Neural cell (in vitro differentiated cells): ENCODE data around the gene CXCL17.

Experiments
- EP300 ChIP-seq: fragments of 450-650 bp; conservative IDR thresholded peaks from 2 replicates; pipeline ENCODE4 v1.6.1; 2014; ENCODE audit warnings: antibody characterized with exemption, mild to moderate bottlenecking, moderate library complexity; ENCODE audit not compliant: poor library complexity, severe bottlenecking
- POLR2AphosphoS5 ChIP-seq: IDR thresholded peaks from 2 replicates; pipeline ENCODE4 v1.6.1; 2012
- RAD21 ChIP-seq: fragments of 450-650 bp; conservative IDR thresholded peaks from 2 replicates; pipeline ENCODE4 v1.6.1; 2014; ENCODE audit warnings: antibody characterized with exemption, mild to moderate bottlenecking, moderate library complexity
- REST ChIP-seq: IDR thresholded peaks from 2 replicates; pipeline ENCODE4 v1.6.1; 2012; ENCODE audit warnings: borderline replicate concordance
- SMC3 ChIP-seq: fragments of 450-650 bp; conservative IDR thresholded peaks from 2 replicates; pipeline ENCODE4 v1.6.1; 2014; ENCODE audit warnings: antibody characterized with exemption, mild to moderate bottlenecking, moderate library complexity; ENCODE audit not compliant: poor library complexity
- TAF1 ChIP-seq: IDR thresholded peaks from 2 replicates; pipeline ENCODE4 v1.6.1; 2012; ENCODE audit warnings: low read depth
- TF ChIP-seq, protein P1 (sequence below): fragments of 450-650 bp; IDR thresholded peaks from 2 replicates; pipeline ENCODE4 v1.5.1; 2014; ENCODE audit warnings: antibody characterized with exemption, mild to moderate bottlenecking, moderate library complexity; ENCODE audit not compliant: poor library complexity, severe bottlenecking

DNA sequence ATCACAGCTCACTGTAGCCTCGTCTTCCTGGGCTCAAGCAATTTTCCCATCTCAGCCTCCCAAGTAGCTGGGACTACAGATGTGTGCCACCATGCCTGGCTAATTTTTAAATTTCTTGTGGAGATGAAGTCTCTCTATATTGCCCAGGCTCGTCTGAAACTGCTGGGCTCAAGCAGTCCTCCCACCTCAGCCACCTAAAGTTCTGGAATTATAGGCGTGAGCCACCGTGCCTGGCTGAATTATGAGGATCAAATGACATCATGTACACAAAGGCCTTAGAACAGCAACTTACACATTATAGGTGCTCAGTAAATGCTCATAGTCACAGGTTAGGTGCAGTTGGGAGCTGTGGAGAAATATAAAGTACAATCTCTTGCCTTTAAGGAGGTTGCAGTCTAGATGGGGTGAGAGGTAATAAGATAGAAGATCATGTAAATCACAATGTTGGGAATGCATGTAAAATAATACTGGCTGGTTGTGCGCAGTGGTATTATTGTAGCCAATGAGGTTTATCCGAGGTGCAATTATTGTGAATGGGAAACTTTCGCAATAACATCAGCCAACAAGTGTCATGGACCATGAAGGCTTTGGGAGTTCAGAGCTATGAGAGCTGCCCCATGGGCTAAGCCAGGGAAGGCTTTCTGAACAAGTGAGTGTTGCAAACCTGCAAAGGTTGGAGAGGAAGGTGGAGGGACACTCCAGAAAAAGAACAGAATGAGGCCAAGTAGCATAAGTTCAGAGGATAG lies 29.8 kb upstream of the CXCL17 start:
- TF ChIP-seq RAD21 (no peak), TAF1 (no peak), REST (no peak), SMC3 (no peak), EP300 (no peak), POLR2AphosphoS5 (no peak)
- TF ChIP-seq, protein P1, sequence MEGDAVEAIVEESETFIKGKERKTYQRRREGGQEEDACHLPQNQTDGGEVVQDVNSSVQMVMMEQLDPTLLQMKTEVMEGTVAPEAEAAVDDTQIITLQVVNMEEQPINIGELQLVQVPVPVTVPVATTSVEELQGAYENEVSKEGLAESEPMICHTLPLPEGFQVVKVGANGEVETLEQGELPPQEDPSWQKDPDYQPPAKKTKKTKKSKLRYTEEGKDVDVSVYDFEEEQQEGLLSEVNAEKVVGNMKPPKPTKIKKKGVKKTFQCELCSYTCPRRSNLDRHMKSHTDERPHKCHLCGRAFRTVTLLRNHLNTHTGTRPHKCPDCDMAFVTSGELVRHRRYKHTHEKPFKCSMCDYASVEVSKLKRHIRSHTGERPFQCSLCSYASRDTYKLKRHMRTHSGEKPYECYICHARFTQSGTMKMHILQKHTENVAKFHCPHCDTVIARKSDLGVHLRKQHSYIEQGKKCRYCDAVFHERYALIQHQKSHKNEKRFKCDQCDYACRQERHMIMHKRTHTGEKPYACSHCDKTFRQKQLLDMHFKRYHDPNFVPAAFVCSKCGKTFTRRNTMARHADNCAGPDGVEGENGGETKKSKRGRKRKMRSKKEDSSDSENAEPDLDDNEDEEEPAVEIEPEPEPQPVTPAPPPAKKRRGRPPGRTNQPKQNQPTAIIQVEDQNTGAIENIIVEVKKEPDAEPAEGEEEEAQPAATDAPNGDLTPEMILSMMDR = no peak
